Stimulated activated CD8-positive, alpha-beta memory T cell treated with anti-CD3 and anti-CD28 coated beads, Interleukin-15, amount 100 ng/mL, for 4 hours (primary cell): ENCODE results near the gene UBA52.
"Not testable (repeated sequence)": the region's sequence is repeated elsewhere in the genome, so short reads cannot be mapped to it uniquely, and the experiment has no call there.

Experiments used
- DNase-seq, 2 donors: peaks; one replicate each; pipeline ENCODE4 v3.0.0-alpha.2; 2020; ENCODE audit warnings: low read depth in 2 of 2

Gene UBA52

GRCh38 chr19:18593367-18594095 is 21.9 kb downstream of the UBA52 start:
- no peak for DNase-seq

GRCh38 chr19:18594096-18594823 is 22.6 kb downstream of the UBA52 start:
- peak; percentile 51 to 57 for DNase-seq

- DNase-seq: no peak
Measured at GRCh38 chr19:18594824-18595373, 23.2 kb downstream of the UBA52 start.

GRCh38 chr19:18595475-18595874 is 23.8 kb downstream of the UBA52 start:
- no peak for DNase-seq

- no peak for DNase-seq
Measured at GRCh38 chr19:18596752-18597157, 25.1 kb downstream of the UBA52 start.

- DNase-seq: no peak
Measured at GRCh38 chr19:18597809-18598660, 26.4 kb downstream of the UBA52 start.

- no peak for DNase-seq
Measured at GRCh38 chr19:18599485-18599884, 27.8 kb downstream of the UBA52 start.

- not testable (repeated sequence) for DNase-seq
Measured at GRCh38 chr19:18600692-18601397, 29.2 kb downstream of the UBA52 start.

GRCh38 chr19:18601875-18602274 is 30.2 kb downstream of the UBA52 start:
- DNase-seq: no peak

GRCh38 chr19:18603255-18603957 is 31.7 kb downstream of the UBA52 start:
- no peak for DNase-seq

- DNase-seq: no peak
Measured at GRCh38 chr19:18603958-18604819, 32.5 kb downstream of the UBA52 start.

- DNase-seq: no peak
Measured at GRCh38 chr19:18604820-18605159, 33.1 kb downstream of the UBA52 start.

GRCh38 chr19:18605196-18605545 is 33.5 kb downstream of the UBA52 start:
- DNase-seq: no peak

GRCh38 chr19:18605546-18606280 is 34.1 kb downstream of the UBA52 start:
- no peak for DNase-seq

- DNase-seq: no peak
Measured at GRCh38 chr19:18606281-18607225, 34.9 kb downstream of the UBA52 start, which contains the start of gene CRLF1. TSS of gene CRLF1 (minus strand) at chr19:18606799. CDS start at chr19:18606656, 143 bp downstream.

- DNase-seq: no peak
Measured at GRCh38 chr19:18607226-18608101, 35.8 kb downstream of the UBA52 start.
